ENCODE results near the gene GRID1. TPM values are rescaled to one million over a fixed set of nuclear protein-coding genes. Genes with fewer than 3 reads are reported as not detected.

Gene GRID1
- total RNA-seq, 1 donor from 2014 or later, result 7.1 TPM

GRCh38 chr10:86013568-86013967, 353.0 kb downstream of the GRID1 start:
- no peaks in the 10 kb centered on the region for H3K27me3 ChIP-seq
- intact Hi-C loops (cut with DNase I), result no loop called here
- H3K27ac ChIP-seq, result no peak overlapping the region
- H3K36me3 ChIP-seq, result no peaks in the 10 kb centered on the region
- no peaks in the 10 kb centered on the region for H3K9me3 ChIP-seq
- no peak for DNase-seq (ENCODE audit: extremely low spot score in 2 of 2)
- H3K4me3 ChIP-seq, result no peak overlapping the region
- H3K4me1 ChIP-seq, result no peaks in the 10 kb centered on the region
- TF ChIP-seq POLR2AphosphoS5 (IDR thresholded peaks at IDR 0.05; ENCODE audit: insufficient read depth in 1 of 2, low read depth in 1 of 2), result no peak
- TF ChIP-seq POLR2A (IDR thresholded peaks at IDR 0.05), result no peak
- TF ChIP-seq CTCF (IDR thresholded peaks at IDR 0.05), result no peak

- Histone ChIP-seq H3K4me1 (no peaks in the 10 kb centered on the region), H3K9me3 (no peaks in the 10 kb centered on the region), H3K27me3 (no peaks in the 10 kb centered on the region), H3K27ac (no peak overlapping the region), H3K36me3 (no peaks in the 10 kb centered on the region), H3K4me3 (no peak overlapping the region)
- DNase-seq (ENCODE audit: extremely low spot score in 2 of 2), result peak; percentile 16 to 54
- no peak for TF ChIP-seq CTCF (IDR thresholded peaks at IDR 0.05)
- TF ChIP-seq POLR2AphosphoS5 (IDR thresholded peaks at IDR 0.05; ENCODE audit: insufficient read depth in 1 of 2, low read depth in 1 of 2), result no peak
- TF ChIP-seq POLR2A (IDR thresholded peaks at IDR 0.05), result no peak
- intact Hi-C loops (cut with DNase I), result no loop called here
Measured at GRCh38 chr10:86007171-86007570, 359.4 kb downstream of the GRID1 start.

GRCh38 chr10:86004337-86004736, 362.3 kb downstream of the GRID1 start:
- Histone ChIP-seq H3K9me3 (no peaks in the 10 kb centered on the region), H3K27ac (no peak overlapping the region), H3K4me1 (no peaks in the 10 kb centered on the region), H3K36me3 (no peaks in the 10 kb centered on the region), H3K27me3 (no peaks in the 10 kb centered on the region), H3K4me3 (no peak overlapping the region)
- intact Hi-C loops (cut with DNase I), result no loop called here
- DNase-seq (ENCODE audit: extremely low spot score in 2 of 2), result peak in 1 of 2 donors; percentile 28
- TF ChIP-seq CTCF (IDR thresholded peaks at IDR 0.05) (no peak), POLR2A (IDR thresholded peaks at IDR 0.05) (no peak), POLR2AphosphoS5 (IDR thresholded peaks at IDR 0.05; ENCODE audit: insufficient read depth in 1 of 2, low read depth in 1 of 2) (no peak)

- DNase-seq (ENCODE audit: extremely low spot score in 2 of 2), result peak in 1 of 2 donors; percentile 61
- Histone ChIP-seq H3K27me3 (no peaks in the 10 kb centered on the region), H3K27ac (no peak overlapping the region)
Measured at GRCh38 chr10:86003201-86003621, 363.4 kb downstream of the GRID1 start.

More at GRCh38 chr10:86003201-86003621, 363.4 kb downstream of the GRID1 start:
- Histone ChIP-seq H3K4me3 (no peak overlapping the region), H3K9me3 (no peaks in the 10 kb centered on the region), H3K4me1 (no peaks in the 10 kb centered on the region), H3K36me3 (no peaks in the 10 kb centered on the region)
- intact Hi-C loops (cut with DNase I), result no loop called here
- no peak for TF ChIP-seq POLR2AphosphoS5 (IDR thresholded peaks at IDR 0.05; ENCODE audit: insufficient read depth in 1 of 2, low read depth in 1 of 2)
- no peak for TF ChIP-seq CTCF (IDR thresholded peaks at IDR 0.05)
- no peak for TF ChIP-seq POLR2A (IDR thresholded peaks at IDR 0.05)
